DND-41 (cell line): ENCODE results near the gene SAC3D1.

Experiments
- ATAC-seq: fragments of 200-7000 bp; cut with Tn5 transposase; 3 replicates; pipeline ENCODE4 v1.9.1; 2021; ENCODE audit warnings: low read depth; ENCODE audit not compliant: insufficient read depth
- DNase-seq: peaks from one replicate; pipeline ENCODE4 v3.0.0-alpha.2; 2020
- H2AFZ ChIP-seq: 2 replicates; pipeline ENCODE4 v1.6.0; 2012; ENCODE audit warnings: low read depth, low read length
- H3K27ac ChIP-seq: 2 replicates; pipeline ENCODE4 v1.5.1; 2012; ENCODE audit warnings: low read length, inconsistent platforms
- H3K27me3 ChIP-seq: fragments of 200-600 bp; sonication (generic); 2 replicates; pipeline ENCODE4 v1.6.0; 2012; ENCODE audit warnings: low read length, mild to moderate bottlenecking, inconsistent platforms; ENCODE audit not compliant: insufficient read depth, poor library complexity
- H3K36me3 ChIP-seq: 2 replicates; pipeline ENCODE4 v1.5.1; 2012; ENCODE audit warnings: low read length, inconsistent platforms; ENCODE audit not compliant: insufficient read depth
- H3K4me1 ChIP-seq: 2 replicates; pipeline ENCODE4 v1.5.1; 2012; ENCODE audit warnings: mild to moderate bottlenecking, low read length; ENCODE audit not compliant: insufficient read depth
- H3K4me2 ChIP-seq: 2 replicates; pipeline ENCODE4 v1.6.0; 2012; ENCODE audit warnings: mild to moderate bottlenecking, moderate library complexity, low read length, inconsistent platforms; ENCODE audit not compliant: insufficient read depth
- H3K4me3 ChIP-seq, 2 experiments: fragments of 200-600 bp in 1 of 2; shearing (Covaris generic) in 1 of 2; 2 replicates each; pipeline ENCODE4 v1.5.1; 2012 to 2016; ENCODE audit warnings: inconsistent platforms in 2 of 2, low read length in 2 of 2, mild to moderate bottlenecking in 2 of 2, low read depth in 1 of 2, moderate library complexity in 1 of 2
- H3K79me2 ChIP-seq: 2 replicates; pipeline ENCODE4 v1.6.0; 2012; ENCODE audit warnings: low read length, inconsistent platforms; ENCODE audit not compliant: insufficient read depth
- H3K9ac ChIP-seq: 2 replicates; pipeline ENCODE4 v1.6.0; 2012; ENCODE audit warnings: low read depth, mild to moderate bottlenecking, inconsistent platforms, low read length, moderate library complexity
- H3K9me3 ChIP-seq: 2 replicates; pipeline ENCODE4 v1.5.1; 2012; ENCODE audit warnings: low read length, moderate library complexity, mild to moderate bottlenecking, inconsistent platforms; ENCODE audit not compliant: insufficient read depth, severe bottlenecking
- H4K20me1 ChIP-seq: 2 replicates; pipeline ENCODE4 v1.6.0; 2012; ENCODE audit warnings: low read length; ENCODE audit not compliant: insufficient read depth
- CTCF ChIP-seq: IDR thresholded peaks from 2 replicates; pipeline ENCODE4 v1.5.1; 2012; ENCODE audit warnings: borderline replicate concordance, low read length, moderate library complexity, mild to moderate bottlenecking; ENCODE audit not compliant: poor library complexity, severe bottlenecking; ENCODE audit errors: extremely low read depth
- EZH2 ChIP-seq: IDR thresholded peaks from 3 replicates; pipeline ENCODE4 v1.6.1; 2012; ENCODE audit warnings: borderline replicate concordance, low read depth, mild to moderate bottlenecking, moderate library complexity, low read length, inconsistent platforms; ENCODE audit not compliant: severe bottlenecking

Gene SAC3D1

GRCh38 chr11:65008873-65009272 lies 32.1 kb upstream of the SAC3D1 start:
- Histone ChIP-seq H3K9me3 (no peaks in the 10 kb centered on the region), H3K27me3 (no peaks in the 10 kb centered on the region), H3K9ac (no peak overlapping the region), H3K4me3 (no peak overlapping the region), H3K4me1 (peaks cover 8% of the 10 kb centered on the region), H3K36me3 (no peaks in the 10 kb centered on the region), H3K4me2 (no peak overlapping the region), H2AFZ (no peak overlapping the region), H3K79me2 (no peaks in the 10 kb centered on the region), H3K27ac (no peak overlapping the region), H4K20me1 (no peaks in the 10 kb centered on the region)
- ATAC-seq (no peak), DNase-seq (no peak)
- TF ChIP-seq CTCF, result no peak
- TF ChIP-seq EZH2, result no peak

GRCh38 chr11:65013130-65013887 lies 27.7 kb upstream of the SAC3D1 start:
- H3K9ac ChIP-seq, result peak overlapping the region; percentile 92
- DNase-seq (peak; percentile 95), ATAC-seq (peak; percentile 86)
- no peaks in the 10 kb centered on the region for H3K27me3 ChIP-seq
- H3K36me3 ChIP-seq, result peaks cover 19% of the 10 kb centered on the region
- no peaks in the 10 kb centered on the region for H3K9me3 ChIP-seq
- peak overlapping the region; percentile 81 for H3K4me2 ChIP-seq
- peak overlapping the region; percentile 77 to 85; a peak in 3 of 4 replicates for H3K4me3 ChIP-seq
- H2AFZ ChIP-seq, result peak overlapping the region; percentile 93
- peaks cover 31% of the 10 kb centered on the region for H3K4me1 ChIP-seq
- TF ChIP-seq CTCF (peak; percentile 74), EZH2 (no peak)
- peak overlapping the region; percentile 98 for H3K27ac ChIP-seq
- peaks cover 10% of the 10 kb centered on the region for H4K20me1 ChIP-seq
- peaks cover 36% of the 10 kb centered on the region for H3K79me2 ChIP-seq

- peak within 1 kb of the TSS; percentile 93 for H2AFZ ChIP-seq
- peak within 1 kb of the TSS; percentile 81 for H3K4me2 ChIP-seq
- H3K27ac ChIP-seq, result peak within 1 kb of the TSS; percentile 98
- peak; percentile 94 for DNase-seq
- TF ChIP-seq EZH2, result no peak
- peak; percentile 49 for TF ChIP-seq CTCF
- peak within 1 kb of the TSS; percentile 92 for H3K9ac ChIP-seq
- H3K36me3 ChIP-seq, result peaks cover 27% of the 10 kb centered on the region
- peaks cover 14% of the 10 kb centered on the region for H4K20me1 ChIP-seq
- H3K4me1 ChIP-seq, result peaks cover 31% of the 10 kb centered on the region
- peak within 1 kb of the TSS; percentile 77 to 85 for H3K4me3 ChIP-seq
- H3K9me3 ChIP-seq, result no peaks in the 10 kb centered on the region
- peaks cover 38% of the 10 kb centered on the region for H3K79me2 ChIP-seq
- no peaks in the 10 kb centered on the region for H3K27me3 ChIP-seq
- ATAC-seq, result peak; percentile 83
Measured at GRCh38 chr11:65013888-65014725, 26.9 kb upstream of the SAC3D1 start, which contains the start of gene ARL2. ARL2 (plus strand) TSS chr11:65014160; CDS start chr11:65014208, 48 bp downstream.
